Adipose tissue (tissue), 3 donors: ENCODE measurements around the gene FIZ1. TPM values are rescaled to one million over a fixed set of nuclear protein-coding genes. Genes with fewer than 3 reads are reported as not detected.

ENCODE experiments used
- polyA plus RNA-seq, 3 donors: library from polyadenylated mRNA; stranded (reverse); fragments of 200-250 nt; gene quantifications; one replicate each; pipeline ENCODE4 v1.2.3, GENCODE V29; 2013
- donor health status: healthy with polysubstance abuse.
- donor health status: Bipolar disorder and iron deficiency.
- donor health status: healthy.

The FIZ1 gene
- polyA plus RNA-seq, 3 donors: 6.8 to 9.7 (median 8.4) TPM

Other genes with a start within 250 kb of the FIZ1 start
- gene COX6B2, start 244.8 kb downstream of the FIZ1 start, polyA plus RNA-seq: under 1 TPM in 2 of 3 donors, not detected in 1; 0.03 to 0.06 TPM
- gene GARIN5B, start 236.3 kb downstream of the FIZ1 start, polyA plus RNA-seq: not detected
- 1 to 10 TPM in 1 of 3 donors, under 1 TPM in 1, not detected in 1; 0.28 to 1.7 TPM for gene IL11, start 229.1 kb downstream of the FIZ1 start, polyA plus RNA-seq
- gene TMEM190, start 222.7 kb downstream of the FIZ1 start, polyA plus RNA-seq: not detected
- under 1 TPM in 2 of 3 donors, not detected in 1; 0.16 to 0.90 TPM for gene TMEM238, start 215.2 kb downstream of the FIZ1 start, polyA plus RNA-seq
- gene RPL28, start 213.6 kb downstream of the FIZ1 start, polyA plus RNA-seq: 1,000 to 10,000 TPM in 2 of 3 donors, 100 to 1,000 TPM in 1; 888 to 2,238 (median 2,131) TPM
- gene UBE2S, start 191.7 kb downstream of the FIZ1 start, polyA plus RNA-seq: 1 to 10 TPM; 2.9 to 9.3 (median 7.4) TPM
- gene SHISA7, start 156.2 kb downstream of the FIZ1 start, polyA plus RNA-seq: under 1 TPM in 2 of 3 donors, not detected in 1; 0.07 to 0.11 TPM
- gene ISOC2, start 137.9 kb downstream of the FIZ1 start, polyA plus RNA-seq: 100 to 1,000 TPM in 1 of 3 donors, 10 to 100 TPM in 2; 57.7 to 135 (median 79.6) TPM
- not detected for gene C19orf85, start 134.8 kb downstream of the FIZ1 start, polyA plus RNA-seq
- 1 to 10 TPM; 1.9 to 5.6 (median 4.0) TPM for gene ZNF628, start 122.9 kb downstream of the FIZ1 start, polyA plus RNA-seq
- gene NAT14, start 114.3 kb downstream of the FIZ1 start, polyA plus RNA-seq: 10 to 100 TPM in 1 of 3 donors, 1 to 10 TPM in 2; 4.4 to 10.2 (median 7.7) TPM
- 1 to 10 TPM in 2 of 3 donors, under 1 TPM in 1; 0.28 to 9.4 (median 3.9) TPM for gene SSC5D, start 111.1 kb downstream of the FIZ1 start, polyA plus RNA-seq
- gene SBK2, start 62.4 kb downstream of the FIZ1 start, polyA plus RNA-seq: under 1 TPM in 2 of 3 donors, not detected in 1; 0.12 to 0.90 TPM
- 1 to 10 TPM in 2 of 3 donors, under 1 TPM in 1; 0.29 to 1.6 (median 1.2) TPM for gene SBK3, start 54.0 kb downstream of the FIZ1 start, polyA plus RNA-seq
- 1 to 10 TPM; 3.7 to 7.8 (median 7.2) TPM for gene ZNF579, start 18.7 kb downstream of the FIZ1 start, polyA plus RNA-seq
- 10 to 100 TPM; 27.9 to 60.9 (median 35.5) TPM for gene ZNF524, start 771 bp upstream of the FIZ1 start, polyA plus RNA-seq
- 1 to 10 TPM; 3.8 to 6.8 (median 4.7) TPM for gene ZNF865, start 6.1 kb upstream of the FIZ1 start, polyA plus RNA-seq
- 1 to 10 TPM; 2.6 to 7.0 (median 5.2) TPM for gene ZNF784, start 25.0 kb upstream of the FIZ1 start, polyA plus RNA-seq
- gene ZNF580, start 41.5 kb upstream of the FIZ1 start, polyA plus RNA-seq: 10 to 100 TPM; 17.9 to 41.2 (median 26.1) TPM
- 10 to 100 TPM; 14.3 to 24.5 (median 18.1) TPM for gene ZNF581, start 44.1 kb upstream of the FIZ1 start, polyA plus RNA-seq
- gene CCDC106, start 48.7 kb upstream of the FIZ1 start, polyA plus RNA-seq: 10 to 100 TPM in 2 of 3 donors, 1 to 10 TPM in 1; 6.3 to 23.2 (median 17.8) TPM
- 100 to 1,000 TPM in 1 of 3 donors, 10 to 100 TPM in 2; 54.3 to 122 (median 95.0) TPM for gene U2AF2, start 55.5 kb upstream of the FIZ1 start, polyA plus RNA-seq
- 100 to 1,000 TPM in 1 of 3 donors, 10 to 100 TPM in 2; 71.6 to 117 (median 89.0) TPM for gene EPN1, start 75.7 kb upstream of the FIZ1 start, polyA plus RNA-seq
- not detected for gene NLRP9, start 138.9 kb upstream of the FIZ1 start, polyA plus RNA-seq
- gene RFPL4A, start 159.6 kb upstream of the FIZ1 start, polyA plus RNA-seq: not detected
- not detected for gene RFPL4AL1, start 169.6 kb upstream of the FIZ1 start, polyA plus RNA-seq
- under 1 TPM in 1 of 3 donors, not detected in 2; 0.03 TPM for gene NLRP11, start 232.5 kb upstream of the FIZ1 start, polyA plus RNA-seq
- gene NLRP4, start 237.0 kb upstream of the FIZ1 start, polyA plus RNA-seq: not detected